NCI-H2171 (cell line): Measurements from ENCODE around the gene GALNT18.

Experiments used
- DNase-seq: peaks from one replicate; lab custom pipeline; 2025; lab: John Stamatoyannopoulos, UW

The GALNT18 gene

GRCh38 chr11:11265994-11266606, 355.7 kb downstream of the GALNT18 start:
- no peak for DNase-seq

GRCh38 chr11:11265320-11265719, 356.5 kb downstream of the GALNT18 start:
- DNase-seq: no peak

GRCh38 chr11:11263238-11264005, 358.4 kb downstream of the GALNT18 start:
- peak; percentile 8 for DNase-seq

- DNase-seq: no peak
Observed at GRCh38 chr11:11262171-11262920, 359.5 kb downstream of the GALNT18 start.

- DNase-seq: no peak
Observed at GRCh38 chr11:11261629-11262028, 360.2 kb downstream of the GALNT18 start.

- no peak for DNase-seq
Observed at GRCh38 chr11:11260903-11261302, 360.9 kb downstream of the GALNT18 start.

GRCh38 chr11:11253995-11254394, 367.8 kb downstream of the GALNT18 start:
- DNase-seq: no peak

GRCh38 chr11:11253497-11253896, 368.3 kb downstream of the GALNT18 start:
- DNase-seq: no peak

GRCh38 chr11:11252403-11252802, 369.4 kb downstream of the GALNT18 start:
- peak; percentile 52 for DNase-seq

GRCh38 chr11:11251394-11251970, 370.3 kb downstream of the GALNT18 start:
- no peak for DNase-seq

- DNase-seq: no peak
Observed at GRCh38 chr11:11250470-11250869, 371.3 kb downstream of the GALNT18 start.

- no peak for DNase-seq
Observed at GRCh38 chr11:11247576-11247975, 374.2 kb downstream of the GALNT18 start.

GRCh38 chr11:11247086-11247485, 374.7 kb downstream of the GALNT18 start:
- DNase-seq: no peak

GRCh38 chr11:11246166-11246565, 375.6 kb downstream of the GALNT18 start:
- no peak for DNase-seq

GRCh38 chr11:11245453-11245852, 376.4 kb downstream of the GALNT18 start:
- DNase-seq: no peak

- no peak for DNase-seq
Observed at GRCh38 chr11:11244470-11245080, 377.2 kb downstream of the GALNT18 start.

- no peak for DNase-seq
Observed at GRCh38 chr11:11243590-11244469, 378.0 kb downstream of the GALNT18 start.

GRCh38 chr11:11243209-11243589, 378.6 kb downstream of the GALNT18 start:
- DNase-seq: no peak

GRCh38 chr11:11241284-11241683, 380.5 kb downstream of the GALNT18 start:
- no peak for DNase-seq

GRCh38 chr11:11239959-11240358, 381.8 kb downstream of the GALNT18 start:
- DNase-seq: no peak
